ENCODE data around the gene SMIM7. TPM values are rescaled to one million over a fixed set of nuclear protein-coding genes. Genes with fewer than 3 reads are reported as not detected.

The SMIM7 gene
- total RNA-seq, 1 experiment from 2014 or later, result 66.4 TPM

GRCh38 chr19:16626796-16627192 is 33.1 kb downstream of the SMIM7 start (continued):
- no peak for TF ChIP-seq SP1 (IDR thresholded peaks at IDR 0.05; ENCODE audit: low read depth)
- TF ChIP-seq POLR2AphosphoS5 (IDR thresholded peaks at IDR 0.05; ENCODE audit: low read depth, low read length), result no peak
- TF ChIP-seq SRF (IDR thresholded peaks at IDR 0.05; ENCODE audit: low read depth), result no peak
- TF ChIP-seq CTCF (IDR thresholded peaks at IDR 0.05 in 2 of 3, conservative IDR thresholded peaks at IDR 0.05 in 1 of 3; ENCODE audit: borderline replicate concordance in 1 of 3, insufficient read depth in 1 of 3, low read depth in 2 of 3, low read length in 2 of 3), result no peak
- TF ChIP-seq POLR2A (IDR thresholded peaks at IDR 0.05; ENCODE audit: borderline replicate concordance, extremely low read depth, insufficient read depth, insufficient read length), result no peak
- TF ChIP-seq EZH2 (IDR thresholded peaks at IDR 0.05), result no peak
- no peak for TF ChIP-seq ZFX (IDR thresholded peaks at IDR 0.05)
- TF ChIP-seq SIN3A (IDR thresholded peaks at IDR 0.05; ENCODE audit: low read depth), result no peak
- no peak for TF ChIP-seq CBX3 (IDR thresholded peaks at IDR 0.05; ENCODE audit: low read depth)
- no peak for TF ChIP-seq CEBPB (IDR thresholded peaks at IDR 0.05; ENCODE audit: low read depth)

DNA sequence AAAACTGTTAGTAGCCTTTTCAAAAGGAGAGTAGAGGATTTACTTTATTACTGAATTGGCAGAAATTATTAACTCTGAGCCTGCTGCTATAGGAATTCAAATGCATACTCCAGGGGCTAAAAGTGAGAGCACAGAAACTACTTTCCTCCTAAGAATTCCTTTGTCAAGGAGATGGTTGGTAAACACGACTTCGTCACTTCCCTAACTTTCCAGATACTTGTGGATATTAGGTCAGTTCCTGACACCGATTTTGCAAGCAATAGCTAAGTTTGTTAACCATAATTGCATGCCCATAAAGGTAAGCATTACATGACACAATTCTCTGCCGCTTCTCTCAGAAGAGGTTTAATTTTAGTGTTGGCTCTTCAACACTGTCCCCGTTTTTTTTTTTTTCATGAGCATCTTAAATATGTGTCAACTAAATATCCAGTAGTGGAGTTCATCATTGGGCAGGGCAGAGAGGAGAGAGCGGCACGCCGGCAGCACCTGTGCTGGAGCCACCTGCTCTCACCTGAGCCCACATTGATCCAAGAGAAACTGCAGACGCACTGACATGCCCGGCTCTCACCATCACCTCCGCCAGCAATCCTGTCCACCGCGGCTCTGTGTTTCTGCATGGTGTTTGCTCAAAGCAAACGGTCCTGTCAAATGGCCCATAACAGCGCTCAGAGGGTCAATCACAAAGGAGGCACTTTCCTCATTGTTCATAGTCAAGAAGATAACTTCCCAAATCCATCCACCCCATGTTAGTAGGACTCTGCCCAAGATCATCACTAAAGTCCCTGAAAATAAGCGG is 34.6 kb downstream of the SMIM7 start:
- Histone ChIP-seq H3K27me3 (ENCODE audit: insufficient read depth, low read length) (no peaks in the 10 kb centered on the region), H3K4me1 (ENCODE audit: control insufficient read depth in 1 of 2, insufficient read depth in 2 of 2, low read length in 2 of 2) (peaks cover 6 to 14% of the 10 kb centered on the region in 2 experiments), H3K9me3 (ENCODE audit: control insufficient read depth in 1 of 2, insufficient read depth in 1 of 2, low read depth in 1 of 2, low read length in 2 of 2) (no peaks in the 10 kb centered on the region), H3K9ac (ENCODE audit: low read length) (no peak overlapping the region), H3K4me2 (ENCODE audit: low read length) (no peak overlapping the region), H4K20me1 (ENCODE audit: insufficient read depth) (peaks cover 11% of the 10 kb centered on the region; the same call in 1 of the 2 replicates), H3K4me3 (replicated peaks in 1 of 2; ENCODE audit: low read depth in 1 of 2, low read length in 2 of 2) (no peak overlapping the region), H3K9me2 (ENCODE audit: insufficient read depth) (no peaks in the 10 kb centered on the region), H3K36me3 (ENCODE audit: control insufficient read depth in 1 of 2, insufficient read depth in 2 of 2, low read length in 2 of 2) (peaks cover 3 to 20% of the 10 kb centered on the region in 2 experiments; a peak in 2 of 4 replicates), H3K27ac (ENCODE audit: low read depth, low read length) (no peak overlapping the region), H2AFZ (ENCODE audit: low read depth, low read length, poor library complexity, severe bottlenecking) (no peak overlapping the region), H3K79me2 (ENCODE audit: insufficient read depth, low read length) (peaks cover 75% of the 10 kb centered on the region)
- CTCF ChIA-PET, result no interaction called here
- ATAC-seq (no peak), DNase-seq (ENCODE audit: low read depth, low spot score) (no peak)
- POLR2A ChIA-PET, result no interaction called here
- intact Hi-C loops (cut with micrococcal nuclease), result no loop called here
- RAD21 ChIA-PET (ENCODE audit: low non-redundant PET in 1 of 2, low total read pairs in 2 of 2, uncharacterized antibody in 2 of 2, unreplicated experiment in 2 of 2), result no interaction called here
- BruUV-seq (replicated peaks), result no TSS peak
- no peak for TF ChIP-seq RAD21 (IDR thresholded peaks at IDR 0.05; ENCODE audit: low read depth)
- no peak for TF ChIP-seq TCF7L2 (IDR thresholded peaks at IDR 0.05; ENCODE audit: borderline replicate concordance, extremely low read depth, insufficient read depth, insufficient read length)
- TF ChIP-seq, protein P1, sequence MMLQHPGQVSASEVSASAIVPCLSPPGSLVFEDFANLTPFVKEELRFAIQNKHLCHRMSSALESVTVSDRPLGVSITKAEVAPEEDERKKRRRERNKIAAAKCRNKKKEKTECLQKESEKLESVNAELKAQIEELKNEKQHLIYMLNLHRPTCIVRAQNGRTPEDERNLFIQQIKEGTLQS (IDR thresholded peaks at IDR 0.05), result no peak
- TF ChIP-seq ZNF274 (IDR thresholded peaks at IDR 0.05; ENCODE audit: low read depth, low read length), result no peak
- no peak for TF ChIP-seq FOSL1 (IDR thresholded peaks at IDR 0.05; ENCODE audit: low read depth)
- no peak for TF ChIP-seq CBX3 (IDR thresholded peaks at IDR 0.05; ENCODE audit: low read depth)
- TF ChIP-seq MAX (IDR thresholded peaks at IDR 0.05), result no peak
- TF ChIP-seq EGR1 (IDR thresholded peaks at IDR 0.05; ENCODE audit: low read depth), result no peak
- no peak for TF ChIP-seq CEBPB (IDR thresholded peaks at IDR 0.05; ENCODE audit: low read depth)
- TF ChIP-seq POLR2AphosphoS5 (IDR thresholded peaks at IDR 0.05; ENCODE audit: low read depth, low read length), result no peak
- TF ChIP-seq, protein P2, sequence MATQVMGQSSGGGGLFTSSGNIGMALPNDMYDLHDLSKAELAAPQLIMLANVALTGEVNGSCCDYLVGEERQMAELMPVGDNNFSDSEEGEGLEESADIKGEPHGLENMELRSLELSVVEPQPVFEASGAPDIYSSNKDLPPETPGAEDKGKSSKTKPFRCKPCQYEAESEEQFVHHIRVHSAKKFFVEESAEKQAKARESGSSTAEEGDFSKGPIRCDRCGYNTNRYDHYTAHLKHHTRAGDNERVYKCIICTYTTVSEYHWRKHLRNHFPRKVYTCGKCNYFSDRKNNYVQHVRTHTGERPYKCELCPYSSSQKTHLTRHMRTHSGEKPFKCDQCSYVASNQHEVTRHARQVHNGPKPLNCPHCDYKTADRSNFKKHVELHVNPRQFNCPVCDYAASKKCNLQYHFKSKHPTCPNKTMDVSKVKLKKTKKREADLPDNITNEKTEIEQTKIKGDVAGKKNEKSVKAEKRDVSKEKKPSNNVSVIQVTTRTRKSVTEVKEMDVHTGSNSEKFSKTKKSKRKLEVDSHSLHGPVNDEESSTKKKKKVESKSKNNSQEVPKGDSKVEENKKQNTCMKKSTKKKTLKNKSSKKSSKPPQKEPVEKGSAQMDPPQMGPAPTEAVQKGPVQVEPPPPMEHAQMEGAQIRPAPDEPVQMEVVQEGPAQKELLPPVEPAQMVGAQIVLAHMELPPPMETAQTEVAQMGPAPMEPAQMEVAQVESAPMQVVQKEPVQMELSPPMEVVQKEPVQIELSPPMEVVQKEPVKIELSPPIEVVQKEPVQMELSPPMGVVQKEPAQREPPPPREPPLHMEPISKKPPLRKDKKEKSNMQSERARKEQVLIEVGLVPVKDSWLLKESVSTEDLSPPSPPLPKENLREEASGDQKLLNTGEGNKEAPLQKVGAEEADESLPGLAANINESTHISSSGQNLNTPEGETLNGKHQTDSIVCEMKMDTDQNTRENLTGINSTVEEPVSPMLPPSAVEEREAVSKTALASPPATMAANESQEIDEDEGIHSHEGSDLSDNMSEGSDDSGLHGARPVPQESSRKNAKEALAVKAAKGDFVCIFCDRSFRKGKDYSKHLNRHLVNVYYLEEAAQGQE (IDR thresholded peaks at IDR 0.05; ENCODE audit: low read depth), result no peak
